CD4-positive, alpha-beta T cell treated with Interleukin-15 for 1 hour (primary cell): Measurements from ENCODE around the gene C4orf36.

Experiments used
- DNase-seq: peaks from one replicate; pipeline ENCODE4 v3.0.0-alpha.2; 2020

The C4orf36 gene, protein sequence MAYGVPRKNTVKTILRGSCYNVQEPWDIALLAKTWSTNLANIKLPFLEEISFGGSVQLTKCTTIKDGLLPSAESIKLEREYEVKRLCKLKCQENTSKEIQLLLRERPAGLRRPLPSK

DNA sequence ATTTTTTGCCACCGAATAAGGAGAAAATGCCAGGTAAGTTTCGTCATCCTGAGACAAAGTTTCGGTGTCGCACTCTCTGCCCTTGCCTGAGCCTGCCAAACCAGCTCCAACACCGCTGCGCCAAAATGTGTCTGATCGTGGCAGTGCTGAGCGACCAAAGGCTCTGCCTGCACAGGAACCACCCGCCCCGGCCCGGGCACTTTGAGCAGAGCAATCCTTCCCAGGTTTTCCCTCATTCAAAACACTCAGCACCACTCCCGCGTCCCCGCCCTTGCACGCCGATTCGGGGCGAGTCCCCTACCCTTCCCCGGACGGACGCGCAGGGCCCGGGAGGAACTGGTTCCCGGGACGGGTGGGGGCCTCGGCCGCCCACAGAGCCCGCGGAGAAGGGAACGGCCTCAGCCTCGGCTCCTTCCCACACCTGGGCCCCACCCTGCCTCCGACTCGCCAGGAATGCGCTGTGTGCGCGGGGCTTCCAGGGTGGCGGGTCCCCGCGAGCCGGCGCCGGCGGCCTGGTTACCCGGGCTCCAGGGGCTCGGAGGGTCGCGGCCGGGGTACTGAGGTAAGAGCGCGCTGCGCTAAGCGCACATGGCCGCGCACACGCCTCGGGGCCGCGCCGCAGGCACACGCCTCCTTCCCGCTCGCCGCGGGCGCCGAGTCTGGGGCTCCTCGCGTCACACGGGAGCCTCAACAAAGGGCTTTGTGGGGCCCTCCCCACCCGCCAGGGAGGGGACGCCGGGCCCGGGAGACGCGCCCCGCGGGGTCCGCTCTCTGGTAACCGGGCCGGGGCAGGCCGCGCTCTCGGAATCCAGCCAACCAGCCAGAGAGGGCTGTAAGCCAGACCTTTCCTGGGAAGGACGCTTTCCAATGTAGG lies at the start of gene C4orf36:
C4orf36 (minus strand) TSS at position 661 of the 874 bp plus-strand sequence. CDS start 902 bp downstream, outside the sequence.
- DNase-seq, result no peak

DNA sequence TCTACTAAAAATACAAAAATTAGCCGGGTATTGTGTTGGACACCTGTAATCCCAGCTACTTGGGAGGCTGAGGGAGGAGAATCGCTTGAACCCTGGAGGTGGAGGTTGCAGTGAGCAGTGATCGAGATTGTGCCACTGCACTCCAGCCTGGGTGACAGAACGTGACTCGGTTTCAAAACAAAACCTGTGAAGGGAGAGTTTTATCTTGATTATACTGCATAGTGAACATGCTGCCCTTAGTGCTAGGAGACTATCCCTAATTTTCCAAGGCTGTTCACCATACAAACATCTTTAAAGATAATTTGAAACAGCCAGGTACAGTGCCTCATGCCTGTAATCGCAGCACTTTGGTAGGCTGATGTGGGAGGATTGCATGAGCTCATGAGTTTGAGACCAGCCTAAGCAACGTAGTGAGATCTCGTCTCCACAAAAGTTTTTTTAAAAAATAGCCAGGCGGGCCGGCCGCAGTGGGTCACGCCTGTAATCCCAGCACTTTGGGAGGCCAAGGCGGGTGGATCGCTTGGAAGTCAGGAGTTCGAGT lies 48.8 kb upstream of the C4orf36 start:
- DNase-seq, result no peak

DNA sequence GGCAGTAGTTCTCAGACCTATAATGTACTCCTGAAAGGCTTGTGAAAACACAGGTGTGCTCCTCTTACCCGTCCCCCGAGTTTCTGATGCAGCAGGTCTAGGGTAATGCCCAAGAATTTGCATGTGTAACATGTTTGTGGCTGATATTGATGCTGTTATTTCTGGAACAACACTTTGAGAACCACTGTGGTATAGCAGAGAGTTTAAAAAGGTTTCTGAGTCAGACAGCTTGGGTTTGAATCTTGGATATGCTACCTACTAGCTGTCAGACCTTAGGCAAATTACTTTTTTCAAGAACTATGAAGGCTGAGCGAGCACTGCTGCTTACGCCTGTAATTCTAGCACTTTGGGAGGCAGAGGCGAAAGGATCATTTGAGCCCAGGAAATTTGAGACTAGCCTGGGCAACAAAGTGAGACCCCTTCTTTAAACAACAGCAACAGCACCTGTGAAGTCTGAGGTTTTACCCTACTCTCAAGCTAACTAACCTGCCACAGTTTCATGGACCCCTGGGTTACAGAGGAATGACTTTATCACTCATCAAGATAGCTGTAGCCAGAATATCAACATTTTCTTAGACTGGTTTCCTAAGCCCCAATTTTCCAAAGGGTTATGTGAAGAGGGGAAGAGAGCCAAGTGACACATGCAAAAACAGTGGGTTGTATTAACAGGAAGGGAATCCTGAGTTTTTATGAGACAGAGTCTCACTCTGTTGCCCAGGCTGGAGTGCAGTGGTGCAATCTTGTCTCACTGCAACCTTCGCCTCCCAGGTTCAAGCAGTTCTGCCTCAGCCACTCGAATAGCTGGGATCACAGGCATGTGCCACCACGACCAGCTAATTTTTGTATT lies 47.7 kb upstream of the C4orf36 start:
- DNase-seq, result peak; percentile 40

DNA sequence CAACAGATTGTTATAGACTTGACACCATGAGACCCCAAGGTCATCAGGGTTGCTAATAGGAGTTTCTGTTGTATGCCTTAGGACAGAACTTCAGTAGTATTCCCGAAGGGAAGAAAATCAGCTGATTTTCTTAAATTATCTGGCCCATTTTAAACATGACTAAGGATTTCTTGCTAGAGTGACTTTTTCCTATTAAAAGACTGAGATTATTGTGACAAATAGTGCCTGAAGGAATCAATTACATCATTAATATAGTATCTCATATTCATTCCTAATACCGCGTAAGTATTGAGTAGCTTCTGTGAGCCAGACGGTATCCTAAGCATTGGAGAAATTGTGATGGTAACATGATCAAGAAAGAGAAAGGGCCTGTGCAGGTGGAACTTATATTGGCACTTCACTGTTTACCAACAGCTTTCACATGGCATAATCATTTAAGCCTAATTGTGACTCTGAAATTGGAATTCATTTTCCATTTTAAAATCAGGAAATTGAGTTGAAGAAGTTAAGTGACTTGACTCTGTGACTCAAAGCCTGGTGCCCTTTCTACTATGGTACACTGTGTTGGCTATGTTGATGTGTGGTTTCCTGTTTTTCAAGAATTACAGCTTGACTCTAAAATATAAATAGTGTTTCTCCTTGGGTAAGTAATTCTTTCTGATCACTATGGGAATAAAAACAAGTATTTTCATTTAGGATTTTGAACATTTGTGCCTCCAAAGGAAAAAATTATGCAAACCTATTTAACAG lies 46.7 kb upstream of the C4orf36 start:
- no peak for DNase-seq

DNA sequence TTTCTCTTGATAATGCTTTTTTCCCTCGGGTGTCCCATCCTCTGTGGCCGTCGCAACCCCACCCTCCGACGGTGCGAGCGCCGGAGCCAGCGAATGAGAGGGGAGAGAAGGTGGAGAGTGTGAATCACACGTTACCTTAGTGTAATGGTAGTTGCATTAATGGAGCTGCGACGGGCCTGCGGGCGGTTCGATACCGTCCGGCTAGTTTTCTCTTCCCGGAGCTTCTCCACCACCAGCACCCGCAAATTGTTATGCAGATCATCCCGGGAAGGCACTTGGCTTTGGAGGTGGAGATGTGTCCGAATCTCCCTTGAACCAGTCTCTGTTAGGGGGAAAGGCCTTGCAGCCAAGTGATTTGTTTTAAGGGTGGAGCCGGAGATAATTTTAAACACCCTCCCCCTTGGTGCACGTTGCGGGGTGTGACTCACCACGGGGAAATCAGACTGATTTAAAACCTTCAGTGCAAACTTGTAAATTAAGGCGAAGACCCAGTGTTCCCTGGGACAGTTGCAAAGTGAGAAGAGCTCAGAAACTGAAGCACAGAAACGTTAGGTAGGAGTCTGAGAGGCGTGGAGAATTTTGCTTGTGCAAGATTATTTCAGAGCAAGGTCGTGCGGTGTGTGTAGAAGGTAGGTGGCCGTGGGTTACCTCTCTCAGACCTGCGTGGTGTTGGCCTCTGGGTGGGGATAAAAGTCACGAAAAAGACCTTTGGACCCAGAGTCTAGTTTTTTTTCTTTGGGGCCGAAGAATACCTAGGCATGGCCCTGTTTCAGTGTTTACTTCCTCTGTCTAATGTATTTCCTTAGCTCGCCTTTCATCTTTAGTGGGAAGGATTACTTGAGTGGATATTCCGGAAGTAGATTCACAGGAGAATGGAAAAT lies 43.9 kb upstream of the C4orf36 start:
- peak; percentile 69 for DNase-seq

DNA sequence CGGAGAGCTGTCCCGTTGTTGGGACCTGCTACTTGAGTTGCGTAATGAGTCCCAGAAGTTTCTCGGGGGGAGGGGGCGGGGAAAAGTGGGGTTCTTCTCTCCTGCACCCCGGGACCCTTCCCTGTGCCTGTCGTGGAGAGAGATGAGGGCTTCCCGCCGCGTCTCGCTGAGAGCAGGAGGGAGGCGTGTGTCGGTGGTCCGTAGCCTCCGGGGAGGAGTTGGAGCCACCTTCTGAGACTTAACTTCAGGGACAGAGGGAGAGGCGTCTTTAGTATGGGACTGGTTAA lies 43.3 kb upstream of the C4orf36 start:
- DNase-seq, result no peak

DNA sequence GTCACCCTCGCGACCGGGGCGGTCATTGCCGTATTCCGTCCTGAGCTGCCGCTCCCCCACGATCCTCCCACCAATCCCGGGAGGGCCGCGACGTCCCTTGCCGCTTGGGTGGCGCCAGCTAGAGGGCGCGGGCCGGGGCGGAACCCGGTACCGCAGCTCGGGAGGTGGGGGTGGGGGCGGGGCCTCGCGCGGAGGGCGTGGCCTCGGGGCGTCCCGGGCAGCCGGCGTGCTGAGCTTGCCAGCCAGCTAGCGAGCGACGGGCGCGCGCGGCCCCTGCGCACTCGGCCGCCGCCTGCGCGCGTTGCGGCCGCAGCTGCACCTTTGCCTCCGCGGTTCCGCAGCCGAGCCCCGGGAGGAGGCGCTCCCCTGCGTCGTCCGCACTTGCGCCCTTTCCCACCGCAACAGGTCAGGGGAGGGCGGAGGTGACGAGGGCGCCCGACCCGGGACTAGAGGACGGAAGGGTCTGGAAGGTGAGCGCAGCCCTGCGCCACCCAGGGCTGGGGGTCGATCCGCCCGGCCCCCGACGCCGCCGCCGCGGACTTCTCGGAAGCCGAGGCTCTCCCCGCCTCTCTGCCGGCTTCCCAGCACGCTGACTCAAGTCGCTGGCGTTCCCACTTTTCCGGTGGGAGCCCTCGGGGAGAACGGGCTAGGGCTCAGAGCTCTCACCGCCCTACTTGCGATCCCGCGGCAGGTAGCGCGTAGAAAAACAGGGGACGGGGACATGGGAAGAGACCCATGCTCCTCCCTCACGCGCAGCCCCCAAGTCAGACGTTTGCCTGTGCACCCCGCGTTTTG lies 42.7 kb upstream of the C4orf36 start, which contains the start of gene AFF1:
AFF1 (plus strand) TSS at position 241 of the 795 bp plus-strand sequence. CDS start 13,523 bp downstream, outside the sequence.
- DNase-seq, result peak; percentile 93

DNA sequence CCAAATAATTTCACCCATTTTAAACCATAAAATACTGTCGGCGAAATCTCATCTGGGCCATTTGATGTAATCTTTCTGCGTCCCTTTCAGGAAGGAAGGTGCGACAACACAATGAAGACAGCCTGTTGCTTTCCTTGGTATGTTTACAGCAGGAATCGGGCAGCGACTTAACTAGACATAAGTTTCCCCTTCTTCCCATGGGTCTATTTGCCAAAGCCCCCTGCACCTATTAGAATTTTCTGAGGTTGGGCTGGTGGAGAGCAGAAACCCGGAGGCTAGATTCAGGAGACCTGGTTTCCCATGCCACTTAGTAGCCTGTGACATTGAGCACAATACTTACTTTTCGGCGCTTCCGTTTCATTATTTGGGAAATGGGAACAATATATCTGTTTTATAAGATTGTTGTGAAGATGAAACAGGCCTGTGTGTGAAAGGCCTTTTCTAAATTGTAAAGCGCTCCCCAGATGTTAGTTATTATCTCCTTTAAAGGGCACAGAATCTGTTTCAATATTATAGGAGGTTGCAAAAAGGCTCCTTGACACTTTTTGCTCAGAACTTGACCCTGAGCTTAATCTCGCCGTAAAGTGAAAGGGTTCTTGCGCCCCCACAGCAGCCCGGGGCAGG lies 42.0 kb upstream of the C4orf36 start:
- DNase-seq, result no peak

DNA sequence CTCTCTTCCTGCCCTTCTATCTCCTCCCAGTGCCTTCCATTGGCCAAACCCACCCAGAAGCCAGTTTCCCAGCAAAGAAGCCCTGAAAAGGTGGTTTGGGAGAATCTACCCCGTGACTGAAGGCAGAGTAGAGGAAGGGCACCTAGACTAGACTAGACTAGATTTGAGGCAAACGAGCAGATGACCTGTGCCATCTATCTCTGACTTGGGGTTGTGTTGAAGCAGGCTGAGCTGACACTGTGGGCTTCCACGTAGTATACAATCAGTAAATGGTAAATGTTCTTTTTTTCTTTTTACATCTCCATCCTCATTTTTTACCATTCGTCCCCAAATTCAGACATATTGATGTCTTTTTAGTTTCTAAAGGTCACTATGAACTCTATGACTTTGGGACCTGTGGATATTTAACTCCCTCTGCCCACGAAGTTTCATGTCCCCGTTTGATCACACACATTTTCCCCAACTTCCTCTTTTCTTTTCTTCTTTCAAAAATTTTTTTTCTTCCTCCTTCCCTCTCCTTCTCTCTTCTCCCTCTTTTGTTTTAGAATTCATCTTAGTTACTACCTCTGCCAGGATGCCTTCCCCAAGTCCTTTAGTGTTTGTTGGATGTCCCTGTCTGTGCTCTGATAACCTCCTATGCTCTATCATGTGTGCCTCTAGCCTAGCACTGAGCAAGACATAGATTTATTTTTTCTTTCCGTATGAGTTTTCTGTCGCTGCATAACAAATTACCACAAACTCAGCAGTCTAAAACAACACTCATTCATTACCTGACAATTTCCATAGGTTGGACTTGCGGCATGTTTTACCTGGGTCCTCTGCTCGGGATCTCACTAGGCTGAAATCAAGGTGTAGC lies 36.4 kb upstream of the C4orf36 start:
- DNase-seq, result no peak

DNA sequence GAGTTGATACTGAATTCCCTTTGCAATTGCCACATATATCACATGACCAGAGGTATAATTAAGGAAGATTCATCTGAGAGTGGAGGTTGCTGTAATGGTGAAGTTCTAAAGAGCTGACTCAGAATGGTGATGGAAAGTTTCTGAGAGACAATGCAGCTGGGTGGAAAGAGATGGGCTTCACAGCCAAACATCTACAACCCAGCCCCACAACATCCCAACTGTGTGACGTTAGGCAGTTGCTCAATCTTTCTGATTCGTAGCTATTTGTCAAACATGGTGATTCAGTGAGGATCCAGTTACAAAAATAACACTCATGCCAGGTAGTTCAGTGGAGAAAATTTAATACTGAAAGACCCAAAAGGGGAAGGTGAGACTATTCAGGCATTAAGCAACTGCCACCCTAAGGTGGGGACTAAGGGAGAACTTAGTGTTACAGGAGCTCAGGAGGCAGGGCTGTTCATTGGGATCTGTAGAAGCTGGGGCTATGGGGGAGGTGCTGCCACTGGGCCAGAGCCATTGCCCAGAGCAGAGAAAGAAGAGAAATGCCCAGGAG lies 35.7 kb upstream of the C4orf36 start:
- DNase-seq, result no peak

DNA sequence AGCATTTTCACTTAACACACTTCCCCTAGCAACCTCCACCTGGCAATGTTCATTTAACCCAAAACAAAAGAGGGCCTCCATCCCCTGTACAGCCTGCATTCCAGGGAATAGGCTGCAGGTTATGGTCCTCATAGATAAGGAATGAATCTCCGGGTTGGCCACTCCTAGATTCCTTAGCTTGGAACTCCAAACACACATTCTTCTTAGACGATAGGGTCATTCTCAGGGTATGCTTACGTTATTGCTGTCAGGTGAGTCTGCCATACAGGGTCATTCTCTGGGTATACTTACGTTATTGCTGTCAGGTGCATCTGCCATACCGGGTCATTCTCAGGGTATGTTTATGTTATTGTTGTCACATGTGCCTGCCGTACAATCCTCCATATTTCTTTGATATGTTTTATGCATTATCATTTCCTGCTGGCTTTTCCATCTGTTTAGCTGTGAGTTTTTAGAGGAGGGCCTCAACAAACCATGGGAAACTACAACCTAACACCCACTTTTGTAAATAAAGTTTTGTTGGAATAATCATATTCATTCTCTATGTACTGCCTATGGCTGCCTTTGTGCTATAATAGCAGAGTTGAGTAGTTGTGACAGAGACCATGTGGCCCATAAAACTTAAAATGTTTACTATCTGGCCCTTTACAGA lies 34.3 kb upstream of the C4orf36 start:
- no peak for DNase-seq

DNA sequence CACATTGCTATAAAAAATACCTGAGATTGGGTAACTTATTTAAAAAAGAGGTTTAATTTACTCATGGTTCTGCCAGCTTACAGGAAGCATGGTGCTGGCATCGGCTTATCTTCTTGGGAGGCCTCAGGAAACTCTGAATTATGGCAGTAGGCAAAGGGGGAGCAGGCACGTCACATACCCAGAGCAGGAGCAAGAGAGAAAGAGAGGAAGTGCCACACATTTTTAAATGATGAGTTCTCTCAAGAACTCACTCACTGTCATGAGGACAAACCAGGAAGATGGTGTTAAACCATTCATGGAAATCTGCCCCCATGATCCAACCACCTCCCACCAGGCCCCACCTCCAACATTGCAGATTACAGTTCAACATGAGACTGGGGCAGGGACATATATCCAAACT lies 32.6 kb upstream of the C4orf36 start:
- no peak for DNase-seq

DNA sequence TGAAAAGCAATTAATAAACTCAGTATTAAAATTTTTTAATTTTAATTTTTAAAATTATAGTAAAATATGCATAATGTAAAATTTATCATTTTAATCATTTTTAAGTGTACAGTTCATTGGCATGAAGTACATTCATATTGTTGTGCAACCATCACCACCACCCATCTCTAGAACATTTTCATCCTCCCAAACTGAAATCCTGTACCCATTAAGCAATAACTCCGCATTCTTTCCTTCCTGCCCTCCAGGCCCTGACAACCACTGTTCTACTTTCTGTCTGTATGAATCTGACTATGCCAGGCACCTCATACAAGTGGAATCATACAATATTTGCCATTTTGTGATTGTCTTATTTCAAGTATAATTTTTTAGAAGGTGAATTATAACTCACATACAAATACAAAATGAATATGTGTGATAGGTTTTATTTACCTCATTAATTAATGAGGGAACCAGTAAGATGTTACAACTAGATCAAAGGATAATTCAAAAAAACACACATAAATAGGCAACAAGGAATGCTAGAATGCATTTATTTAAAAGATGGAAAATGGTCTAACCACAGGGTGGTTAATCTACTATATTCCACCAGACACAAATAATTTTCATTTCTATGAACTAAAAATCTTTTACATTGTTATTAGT lies 29.5 kb upstream of the C4orf36 start:
- no peak for DNase-seq

DNA sequence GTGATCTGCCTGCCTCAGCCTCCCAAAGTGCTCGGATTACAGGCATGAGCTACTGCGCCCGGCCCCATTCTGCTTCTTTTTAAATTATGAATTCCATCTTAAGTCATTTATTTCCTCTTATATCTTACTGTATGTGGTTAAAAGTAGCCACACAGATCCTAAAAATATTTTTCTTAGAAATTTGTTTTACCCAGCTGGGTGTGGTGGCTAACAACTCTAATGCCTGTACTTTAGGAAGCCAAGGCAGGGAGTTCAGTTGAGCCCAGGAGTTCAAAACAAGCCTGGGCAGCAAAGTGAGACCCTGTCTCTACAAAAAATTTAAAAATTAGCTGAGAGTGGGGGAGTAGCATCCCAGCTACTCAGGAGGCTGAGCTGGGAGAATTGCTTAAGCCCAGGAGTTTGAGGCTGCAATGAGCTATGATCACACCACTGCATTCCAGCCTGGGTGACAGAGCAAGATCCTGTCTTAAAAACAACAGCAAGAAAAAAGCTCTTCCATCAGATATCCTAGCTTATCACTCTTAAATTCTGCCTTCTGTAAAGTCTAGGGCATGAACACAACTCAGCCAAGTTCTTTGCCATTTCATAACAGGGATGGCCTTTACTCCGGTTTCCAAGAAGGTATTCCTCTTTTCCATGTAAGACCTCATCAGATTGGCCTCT lies 27.5 kb upstream of the C4orf36 start:
- no peak for DNase-seq

DNA sequence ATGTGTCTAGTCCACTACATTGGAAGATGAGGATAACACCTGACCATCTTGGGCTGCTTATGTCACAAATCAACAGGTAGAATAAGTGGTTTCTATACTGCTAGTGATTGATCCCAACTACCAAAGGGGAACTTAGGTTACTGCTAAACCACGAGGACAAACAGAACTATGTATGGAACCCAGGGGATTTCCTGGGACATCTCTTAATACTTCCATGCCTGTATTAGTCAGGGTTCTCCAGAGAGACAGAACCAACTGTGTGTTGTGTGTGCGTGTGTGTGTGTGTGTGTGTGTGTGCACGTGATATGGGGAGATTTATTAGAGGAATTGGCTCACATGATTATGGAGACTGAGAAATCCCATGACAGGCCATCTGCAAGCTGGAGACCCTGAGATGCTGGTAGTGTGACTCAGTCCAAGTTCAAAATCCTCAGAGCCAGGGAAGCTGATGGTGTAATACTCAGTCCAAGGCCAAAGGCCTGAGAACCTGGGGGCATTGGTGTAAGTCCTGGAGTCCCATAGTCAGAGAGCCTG lies 26.4 kb upstream of the C4orf36 start:
- DNase-seq, result peak; percentile 26

DNA sequence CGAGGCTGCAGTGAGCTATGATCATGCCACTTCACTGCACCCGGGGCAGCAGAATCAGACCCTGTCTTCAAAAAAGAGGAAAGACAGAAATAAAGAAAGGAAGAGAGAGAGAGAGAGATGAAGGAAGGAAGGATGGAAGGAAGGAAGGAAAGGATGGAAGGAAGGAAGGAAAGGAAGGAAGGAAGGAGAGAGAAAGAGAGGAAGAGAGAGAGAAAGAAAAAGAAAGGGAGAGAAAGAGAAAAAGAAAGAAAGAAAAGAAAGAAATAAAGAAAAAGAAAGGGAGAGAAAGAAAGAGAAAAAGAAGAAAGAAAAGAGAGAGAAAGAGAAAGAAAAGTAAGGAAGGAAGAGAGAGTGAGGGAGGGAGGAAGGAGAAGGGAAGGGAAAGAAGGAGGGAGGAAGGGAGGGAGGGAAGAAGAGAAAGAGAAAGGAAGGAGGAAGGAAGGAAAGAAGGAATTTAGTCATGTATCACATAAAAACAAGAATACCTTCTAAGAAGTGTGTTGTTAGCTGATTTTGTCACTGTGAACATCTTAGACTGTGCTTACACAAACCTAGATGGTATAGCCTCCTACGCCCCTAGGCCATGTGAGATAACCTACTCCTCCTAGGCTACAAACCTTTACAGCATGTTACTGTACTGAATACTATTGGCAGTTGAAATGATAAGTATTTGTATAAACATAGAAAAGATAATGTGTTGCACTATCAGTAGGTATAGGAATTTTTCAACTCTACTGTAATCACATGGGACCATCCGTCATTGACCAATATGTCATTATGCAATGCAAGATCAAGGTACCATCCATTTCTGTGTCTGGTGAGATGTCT lies 25.2 kb upstream of the C4orf36 start:
- DNase-seq, result no peak
